ENCODE measurements around the gene FTCDNL1.

DNA sequence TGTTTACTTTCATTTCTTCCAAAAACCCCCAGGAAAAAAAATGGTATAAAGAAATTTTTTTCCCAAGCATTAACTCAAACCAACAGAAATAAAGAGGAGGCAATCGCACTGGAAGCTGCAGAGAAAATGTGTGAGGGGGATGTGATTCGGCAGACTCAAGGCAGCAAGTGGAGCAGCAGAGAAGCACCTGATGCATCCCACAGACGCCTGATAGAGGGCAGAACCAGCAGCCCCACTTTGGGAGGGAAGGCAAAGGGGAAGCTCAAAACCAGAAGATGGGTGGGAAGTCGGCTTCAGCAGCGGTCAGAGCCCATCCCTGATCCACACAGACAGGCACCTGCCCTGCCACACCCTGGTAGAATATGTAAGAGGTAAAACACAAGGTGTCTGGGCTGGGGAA is 12.6 kb downstream of the FTCDNL1 start:
- TF ChIP-seq, protein P1, sequence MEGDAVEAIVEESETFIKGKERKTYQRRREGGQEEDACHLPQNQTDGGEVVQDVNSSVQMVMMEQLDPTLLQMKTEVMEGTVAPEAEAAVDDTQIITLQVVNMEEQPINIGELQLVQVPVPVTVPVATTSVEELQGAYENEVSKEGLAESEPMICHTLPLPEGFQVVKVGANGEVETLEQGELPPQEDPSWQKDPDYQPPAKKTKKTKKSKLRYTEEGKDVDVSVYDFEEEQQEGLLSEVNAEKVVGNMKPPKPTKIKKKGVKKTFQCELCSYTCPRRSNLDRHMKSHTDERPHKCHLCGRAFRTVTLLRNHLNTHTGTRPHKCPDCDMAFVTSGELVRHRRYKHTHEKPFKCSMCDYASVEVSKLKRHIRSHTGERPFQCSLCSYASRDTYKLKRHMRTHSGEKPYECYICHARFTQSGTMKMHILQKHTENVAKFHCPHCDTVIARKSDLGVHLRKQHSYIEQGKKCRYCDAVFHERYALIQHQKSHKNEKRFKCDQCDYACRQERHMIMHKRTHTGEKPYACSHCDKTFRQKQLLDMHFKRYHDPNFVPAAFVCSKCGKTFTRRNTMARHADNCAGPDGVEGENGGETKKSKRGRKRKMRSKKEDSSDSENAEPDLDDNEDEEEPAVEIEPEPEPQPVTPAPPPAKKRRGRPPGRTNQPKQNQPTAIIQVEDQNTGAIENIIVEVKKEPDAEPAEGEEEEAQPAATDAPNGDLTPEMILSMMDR (IDR thresholded peaks at IDR 0.05; ENCODE audit: low read depth, low read length, missing input control), result no peak
- no peak for TF ChIP-seq RAD21 (IDR thresholded peaks at IDR 0.05)
- TF ChIP-seq, protein P2, sequence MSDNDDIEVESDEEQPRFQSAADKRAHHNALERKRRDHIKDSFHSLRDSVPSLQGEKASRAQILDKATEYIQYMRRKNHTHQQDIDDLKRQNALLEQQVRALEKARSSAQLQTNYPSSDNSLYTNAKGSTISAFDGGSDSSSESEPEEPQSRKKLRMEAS (IDR thresholded peaks at IDR 0.05), result no peak
- TF ChIP-seq GABPA (IDR thresholded peaks at IDR 0.05 in 1 of 2, conservative IDR thresholded peaks at IDR 0.05 in 1 of 2), result no peak
- no peak for TF ChIP-seq RXRA (IDR thresholded peaks at IDR 0.05)
- TF ChIP-seq YY1 (IDR thresholded peaks at IDR 0.05), result no peak
- TF ChIP-seq, protein P3, sequence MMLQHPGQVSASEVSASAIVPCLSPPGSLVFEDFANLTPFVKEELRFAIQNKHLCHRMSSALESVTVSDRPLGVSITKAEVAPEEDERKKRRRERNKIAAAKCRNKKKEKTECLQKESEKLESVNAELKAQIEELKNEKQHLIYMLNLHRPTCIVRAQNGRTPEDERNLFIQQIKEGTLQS (IDR thresholded peaks at IDR 0.05), result no peak
- TF ChIP-seq HNF4A (conservative IDR thresholded peaks at IDR 0.05), result no peak
- no peak for TF ChIP-seq SP1 (IDR thresholded peaks at IDR 0.05)
- TF ChIP-seq TAF1 (conservative IDR thresholded peaks at IDR 0.05), result no peak
- TF ChIP-seq NR2F2 (IDR thresholded peaks at IDR 0.05), result no peak

All from liver (tissue), 3 donors.